Fibroblast of skin of left biceps (primary cell): ENCODE data around the gene EEF2K.

Source experiments
- DNase-seq, 2 experiments: peaks; one replicate each; pipeline ENCODE4 v3.0.0-alpha.2; 2013; ENCODE audit warnings: low read depth in 2 of 2

The EEF2K gene

DNA sequence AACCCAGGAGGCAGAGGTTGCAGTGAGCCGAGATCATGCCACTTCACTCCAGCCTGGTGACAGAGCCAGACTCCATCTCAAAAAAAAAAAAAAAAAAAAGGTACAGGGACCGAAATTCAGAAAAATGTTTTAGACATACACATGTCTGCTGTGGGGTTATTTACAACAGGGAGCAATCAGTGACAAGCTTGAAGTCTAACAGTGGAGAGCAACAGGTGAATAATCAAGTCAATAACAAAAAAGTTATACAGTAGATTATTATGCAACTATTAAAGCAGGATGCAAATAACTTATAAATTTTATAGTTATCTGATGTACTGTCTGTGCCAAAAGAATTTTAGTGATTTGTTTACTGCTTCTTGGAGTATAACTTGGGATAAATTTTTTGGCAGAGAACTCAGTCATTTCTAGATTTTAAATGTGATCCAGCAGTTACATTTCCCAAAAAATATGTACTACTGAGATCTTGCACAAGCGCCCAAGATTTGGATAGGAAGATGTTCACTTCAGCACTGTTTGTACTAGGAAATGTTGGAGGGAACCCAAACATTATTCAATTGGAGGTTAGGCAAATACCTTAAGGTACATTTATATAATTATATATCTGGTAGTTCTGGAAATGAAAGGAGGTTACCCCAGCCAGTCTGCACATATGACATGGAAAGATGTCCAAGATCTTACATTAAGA, 34.1 kb downstream of the EEF2K start:
- DNase-seq: peak; percentile 41 to 51

- no peak for DNase-seq
These were observed 44.4 kb downstream of the EEF2K start for GRCh38 chr16:22250522-22250921.

GRCh38 chr16:22252317-22252716, 46.2 kb downstream of the EEF2K start:
- no peak for DNase-seq

GRCh38 chr16:22253272-22253671, 47.2 kb downstream of the EEF2K start:
- DNase-seq: no peak

DNA sequence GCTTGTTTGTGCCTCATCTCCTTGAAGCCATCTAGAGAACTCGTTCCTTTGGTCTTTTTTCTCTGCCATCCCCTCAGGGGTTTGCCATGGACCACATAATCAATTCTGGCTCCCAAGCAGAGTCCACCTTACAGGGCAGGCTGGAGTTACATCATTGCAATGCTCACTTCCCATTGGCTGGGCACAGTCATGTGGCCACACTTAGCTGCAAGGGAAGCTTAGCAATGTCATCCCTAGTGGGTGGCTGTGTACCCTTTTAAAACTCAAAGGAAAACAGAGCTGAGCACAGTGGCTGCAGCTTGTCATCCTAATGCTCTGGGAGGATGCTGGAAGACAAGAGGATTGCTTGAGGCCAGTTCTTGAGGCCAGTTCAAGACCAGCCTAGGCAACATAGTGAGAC, 49.3 kb downstream of the EEF2K start:
- DNase-seq: no peak

DNA sequence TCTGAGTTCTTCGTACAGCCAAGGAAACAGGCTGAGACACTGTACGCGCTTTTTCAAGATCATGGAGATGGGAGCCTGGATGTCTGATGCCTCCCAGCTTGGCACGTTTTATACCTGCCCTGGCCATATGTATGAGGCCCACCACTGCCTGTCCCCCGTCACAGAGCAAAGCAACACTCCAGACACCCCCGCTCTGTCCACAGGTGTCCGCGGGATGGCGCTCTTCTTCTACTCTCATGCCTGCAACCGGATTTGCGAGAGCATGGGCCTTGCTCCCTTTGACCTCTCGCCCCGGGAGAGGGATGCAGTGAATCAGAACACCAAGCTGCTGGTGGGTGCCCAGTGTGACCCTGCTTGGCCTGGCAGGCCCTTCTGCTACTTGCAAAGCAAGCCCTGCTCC, 51.4 kb downstream of the EEF2K start:
- no peak for DNase-seq

GRCh38 chr16:22260490-22260889, 54.4 kb downstream of the EEF2K start:
- no peak for DNase-seq

DNA sequence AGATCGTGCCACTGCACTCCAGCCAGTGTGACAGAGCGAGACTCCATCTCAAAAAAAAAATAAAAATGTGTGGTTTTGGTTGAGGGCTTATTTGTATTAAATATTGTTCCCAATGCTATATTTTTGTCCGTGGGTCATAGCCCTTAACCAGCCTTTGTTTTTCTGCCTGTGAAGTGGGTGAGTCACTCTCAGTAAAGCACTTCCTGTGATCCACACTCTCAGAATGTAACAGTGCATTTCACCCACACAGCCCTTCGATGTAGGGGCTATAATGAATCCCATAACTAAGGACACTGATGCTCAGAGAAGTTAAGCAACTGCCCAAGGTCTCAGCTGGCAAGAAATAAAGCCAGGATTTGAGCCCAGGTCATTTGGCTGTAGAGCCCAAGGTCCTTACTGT, 56.4 kb downstream of the EEF2K start:
- no peak for DNase-seq

DNA sequence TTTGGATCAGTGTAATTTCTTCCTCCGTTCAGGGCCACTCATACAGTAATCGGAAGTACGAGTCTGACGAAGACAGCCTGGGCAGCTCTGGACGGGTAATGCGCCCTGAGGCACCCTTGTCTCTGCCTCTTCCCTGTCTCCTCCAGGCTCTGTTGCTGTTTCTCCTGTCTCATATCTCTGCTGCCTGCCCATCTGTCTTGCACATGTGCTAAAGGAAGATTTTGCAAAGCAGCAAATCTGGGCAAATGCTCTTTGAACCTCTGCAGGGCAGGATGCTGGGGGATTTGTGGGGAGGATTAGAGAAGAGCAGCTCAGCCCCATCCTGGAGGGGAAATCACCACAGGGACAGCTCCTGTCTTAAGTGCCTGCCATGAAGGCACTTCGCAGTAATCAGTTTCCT, 58.7 kb downstream of the EEF2K start:
- DNase-seq: no peak

- no peak for DNase-seq
These were observed 59.3 kb downstream of the EEF2K start for GRCh38 chr16:22265351-22265750.

DNA sequence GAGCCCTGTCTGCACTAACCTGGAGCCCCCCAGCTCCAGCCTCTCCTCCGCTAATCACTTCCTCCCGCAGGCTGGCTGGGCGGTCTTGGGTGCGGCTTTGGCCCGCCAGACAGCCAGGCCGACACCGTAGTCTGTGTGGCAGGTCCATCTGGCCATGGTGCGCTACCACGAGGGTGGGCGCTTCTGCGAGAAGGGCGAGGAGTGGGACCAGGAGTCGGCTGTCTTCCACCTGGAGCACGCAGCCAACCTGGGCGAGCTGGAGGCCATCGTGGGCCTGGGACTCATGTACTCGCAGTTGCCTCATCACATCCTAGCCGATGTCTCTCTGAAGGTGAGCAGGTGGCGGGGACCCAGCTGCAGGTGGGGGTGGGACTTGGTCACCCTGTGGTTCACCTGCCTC, 60.5 kb downstream of the EEF2K start:
- no peak for DNase-seq

GRCh38 chr16:22267764-22268163, 61.7 kb downstream of the EEF2K start:
- DNase-seq: no peak

GRCh38 chr16:22270525-22270924, 64.4 kb downstream of the EEF2K start:
- no peak for DNase-seq

GRCh38 chr16:22272870-22273650, 67.0 kb downstream of the EEF2K start:
- no peak for DNase-seq

DNA sequence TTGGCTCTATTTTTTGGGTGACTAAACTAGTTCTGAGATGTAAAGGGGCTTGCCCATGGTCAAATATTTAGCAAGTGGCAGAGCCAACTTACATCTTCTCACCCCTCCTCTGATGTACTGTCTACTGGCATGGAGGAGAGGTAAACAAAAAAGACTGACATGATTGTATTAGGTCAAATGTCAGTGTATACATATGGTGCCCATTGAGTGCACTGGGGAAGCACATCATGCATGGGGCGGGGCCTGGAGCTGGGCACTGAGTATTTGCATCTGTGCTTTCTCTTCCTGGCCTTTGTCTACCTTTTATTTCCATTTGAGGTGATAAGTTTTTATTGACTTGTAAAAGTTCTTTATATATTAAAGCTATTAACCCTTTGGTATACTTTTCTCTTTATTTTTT, 68.8 kb downstream of the EEF2K start:
- no peak for DNase-seq

- DNase-seq: no peak
These were observed 72.6 kb downstream of the EEF2K start for GRCh38 chr16:22278441-22279230.

GRCh38 chr16:22282254-22282892, 76.3 kb downstream of the EEF2K start:
- no peak for DNase-seq

DNA sequence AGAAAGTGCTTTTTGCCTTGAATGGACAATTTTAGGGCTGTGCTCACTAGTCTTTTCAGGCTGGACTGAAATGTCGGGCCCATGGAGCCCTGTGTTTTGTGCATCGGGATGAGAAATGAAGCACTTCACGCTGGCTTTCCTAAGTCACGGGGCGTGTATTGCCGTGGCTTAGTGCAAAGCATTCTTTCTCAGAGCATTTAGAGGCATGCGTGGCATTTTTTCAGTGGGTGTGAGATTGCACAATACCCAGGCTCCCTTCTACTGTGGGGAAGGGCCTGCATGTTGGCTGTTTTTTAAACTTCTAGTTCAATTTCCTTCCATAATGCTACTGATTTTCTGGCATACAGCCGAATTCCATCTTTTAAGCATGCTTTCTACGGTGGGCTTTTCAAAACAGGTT, 78.6 kb downstream of the EEF2K start:
- DNase-seq: no peak

DNA sequence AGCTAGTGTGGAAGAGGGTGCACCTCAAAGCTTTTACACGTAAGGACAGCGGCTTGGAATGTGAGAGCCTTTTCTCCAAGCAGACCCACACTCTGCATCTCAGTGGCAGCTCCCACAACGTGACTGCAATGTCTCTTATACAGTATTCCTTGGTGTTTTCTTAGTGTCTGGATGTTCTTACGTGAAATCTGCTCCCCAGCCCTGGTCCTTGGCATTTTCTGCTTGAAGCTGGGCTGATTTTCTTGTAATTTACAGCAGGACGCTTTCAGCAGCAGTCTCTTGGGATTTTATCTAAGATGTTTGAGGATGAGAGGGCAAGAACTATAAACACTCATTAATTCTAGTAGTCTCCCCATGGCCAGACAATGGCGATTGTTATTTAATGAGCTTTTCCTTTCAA, 79.0 kb downstream of the EEF2K start:
- DNase-seq: no peak

- no peak for DNase-seq
These were observed 84.9 kb downstream of the EEF2K start for GRCh38 chr16:22291020-22291419.

DNA sequence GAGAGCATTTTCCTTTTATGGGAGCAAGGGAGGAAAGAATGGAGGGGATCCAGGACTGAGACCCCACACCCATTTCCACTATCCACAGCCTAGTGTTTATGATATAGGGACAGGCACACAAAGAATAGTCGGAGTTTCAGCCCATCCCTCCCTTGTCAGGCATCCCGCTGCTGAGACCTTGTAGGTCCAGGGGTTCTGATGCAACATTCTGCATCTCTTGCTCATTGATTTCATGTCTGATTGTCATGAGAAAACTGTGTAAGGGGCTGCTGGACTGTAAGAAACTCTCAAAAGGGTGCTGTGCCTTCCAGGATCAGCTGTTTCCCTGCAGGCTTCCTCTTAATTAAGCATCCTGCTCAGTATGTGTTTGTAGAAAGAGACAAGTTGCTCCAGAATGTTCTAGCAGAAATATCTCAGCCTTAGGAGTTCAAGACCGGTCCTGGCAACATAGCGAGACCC, 85.8 kb downstream of the EEF2K start:
- DNase-seq: peak; percentile 40 to 41

DNA sequence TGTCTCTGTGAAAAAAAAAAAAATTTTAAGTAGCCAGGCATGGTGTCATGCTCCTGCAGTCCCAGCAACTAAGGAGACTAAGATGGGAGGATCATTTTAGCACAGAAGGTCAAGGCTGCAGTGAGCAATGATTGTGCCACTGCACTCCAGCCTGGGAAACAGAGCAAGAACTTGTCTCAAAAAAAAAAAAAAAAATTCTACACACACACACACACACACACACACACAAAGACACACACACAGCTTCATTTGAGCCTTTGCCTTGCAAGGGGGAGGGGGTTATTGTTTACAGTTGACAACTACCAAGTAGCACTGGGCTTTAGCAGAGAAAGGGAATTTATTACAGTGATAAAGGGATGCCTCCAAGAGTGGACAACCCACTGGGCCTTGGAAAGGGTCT, 86.2 kb downstream of the EEF2K start:
- no peak for DNase-seq
